ENCODE measurements around the gene ANKRD12. TPM values are rescaled to one million over a fixed set of nuclear protein-coding genes. Genes with fewer than 3 reads are reported as not detected.

The ANKRD12 gene
- total RNA-seq, 3 donors from 2014 or later: 47.7 to 66.9 (median 51.5) TPM

GRCh38 chr18:9172506-9173127, 36.0 kb downstream of the ANKRD12 start:
- H3K27me3 ChIP-seq: no peaks in the 10 kb centered on the region
- no peak overlapping the region for H3K27ac ChIP-seq
- TF ChIP-seq POLR2AphosphoS5 (IDR thresholded peaks at IDR 0.05) (no peak), CTCF (IDR thresholded peaks at IDR 0.05) (no peak), POLR2A (IDR thresholded peaks at IDR 0.05) (no peak)
- H3K9me3 ChIP-seq: no peaks in the 10 kb centered on the region
- intact Hi-C loops (cut with DNase I; ENCODE audit: low total_unique reads): no loop called here
- no peaks in the 10 kb centered on the region for H3K36me3 ChIP-seq
- no peak overlapping the region for H3K4me3 ChIP-seq
- no peak for DNase-seq (ENCODE audit: low spot score in 2 of 2)
- H3K4me1 ChIP-seq: peaks cover 0 to 2% of the 10 kb centered on the region in 2 donors

GRCh38 chr18:9173770-9174233, 37.2 kb downstream of the ANKRD12 start:
- Histone ChIP-seq H3K4me3 (no peak overlapping the region), H3K27ac (no peak overlapping the region), H3K36me3 (no peaks in the 10 kb centered on the region), H3K27me3 (no peaks in the 10 kb centered on the region), H3K9me3 (no peaks in the 10 kb centered on the region), H3K4me1 (peaks cover 0 to 2% of the 10 kb centered on the region in 2 donors)
- DNase-seq (ENCODE audit: low spot score in 2 of 2): no peak
- intact Hi-C loops (cut with DNase I; ENCODE audit: low total_unique reads): no loop called here
- TF ChIP-seq POLR2A (IDR thresholded peaks at IDR 0.05) (no peak), POLR2AphosphoS5 (IDR thresholded peaks at IDR 0.05) (no peak), CTCF (IDR thresholded peaks at IDR 0.05) (no peak)

DNA sequence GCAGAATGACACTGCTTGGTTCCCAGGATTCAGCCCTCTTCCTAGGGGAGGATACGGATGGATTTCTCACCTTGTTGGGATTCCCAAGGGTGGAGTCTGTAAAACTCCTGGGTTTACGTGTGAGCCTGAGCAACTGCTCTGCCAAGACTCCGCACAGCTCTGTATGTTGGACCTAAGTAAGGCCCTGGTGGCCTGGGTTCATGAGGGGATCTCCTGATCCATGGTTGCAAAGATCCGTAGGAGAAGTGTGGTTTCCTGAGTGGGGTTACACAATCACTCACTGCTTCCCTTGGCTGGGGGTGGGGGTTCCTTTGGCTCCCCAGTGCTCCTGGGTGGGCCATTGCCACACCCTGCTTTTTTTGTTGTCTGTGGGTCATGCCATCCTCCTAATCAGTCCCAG, 37.7 kb downstream of the ANKRD12 start:
- no peaks in the 10 kb centered on the region for H3K27me3 ChIP-seq
- H3K4me1 ChIP-seq: peaks cover 0 to 2% of the 10 kb centered on the region in 2 donors
- intact Hi-C loops (cut with DNase I; ENCODE audit: low total_unique reads): no loop called here
- TF ChIP-seq POLR2AphosphoS5 (IDR thresholded peaks at IDR 0.05) (no peak), CTCF (IDR thresholded peaks at IDR 0.05) (no peak), POLR2A (IDR thresholded peaks at IDR 0.05) (no peak)
- DNase-seq (ENCODE audit: low spot score in 2 of 2): no peak
- no peaks in the 10 kb centered on the region for H3K36me3 ChIP-seq
- no peak overlapping the region for H3K27ac ChIP-seq
- H3K9me3 ChIP-seq: no peaks in the 10 kb centered on the region
- no peak overlapping the region for H3K4me3 ChIP-seq

DNA sequence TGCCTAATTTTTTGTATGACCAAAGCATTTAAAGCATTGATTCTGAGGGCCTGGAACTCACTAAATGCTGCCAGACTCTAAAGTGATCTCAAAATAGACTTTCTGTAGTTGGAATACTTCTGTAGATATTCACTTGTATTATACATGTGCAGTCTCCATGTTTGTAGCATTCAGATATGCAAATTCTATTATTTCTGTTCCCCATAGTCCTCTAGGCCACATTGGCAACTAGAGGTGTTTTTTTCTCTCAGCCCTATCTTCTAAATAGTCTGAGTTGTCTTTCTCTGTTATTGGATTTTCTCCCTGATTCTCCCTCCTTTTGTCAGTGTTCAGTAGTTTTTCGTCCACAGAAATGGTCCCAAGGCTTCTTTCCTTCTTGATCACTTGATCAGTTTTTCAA, 38.5 kb downstream of the ANKRD12 start:
- no peak overlapping the region for H3K27ac ChIP-seq
- H3K36me3 ChIP-seq: no peaks in the 10 kb centered on the region
- no peaks in the 10 kb centered on the region for H3K27me3 ChIP-seq
- H3K4me3 ChIP-seq: no peak overlapping the region
- H3K9me3 ChIP-seq: no peaks in the 10 kb centered on the region
- intact Hi-C loops (cut with DNase I; ENCODE audit: low total_unique reads): no loop called here
- peaks cover 0 to 2% of the 10 kb centered on the region in 2 donors for H3K4me1 ChIP-seq
- no peak for DNase-seq (ENCODE audit: low spot score in 2 of 2)
- TF ChIP-seq CTCF (IDR thresholded peaks at IDR 0.05) (no peak), POLR2A (IDR thresholded peaks at IDR 0.05) (no peak), POLR2AphosphoS5 (IDR thresholded peaks at IDR 0.05) (no peak)

- no peak for DNase-seq (ENCODE audit: low spot score in 2 of 2)
- intact Hi-C loops (cut with DNase I; ENCODE audit: low total_unique reads): no loop called here
- TF ChIP-seq CTCF (IDR thresholded peaks at IDR 0.05): no peak
- no peak for TF ChIP-seq POLR2A (IDR thresholded peaks at IDR 0.05)
- no peak for TF ChIP-seq POLR2AphosphoS5 (IDR thresholded peaks at IDR 0.05)
- H3K4me3 ChIP-seq: no peak overlapping the region
- H3K27ac ChIP-seq: no peak overlapping the region
- H3K9me3 ChIP-seq: no peaks in the 10 kb centered on the region
- H3K27me3 ChIP-seq: no peaks in the 10 kb centered on the region
- no peaks in the 10 kb centered on the region for H3K36me3 ChIP-seq
- peaks cover 0 to 2% of the 10 kb centered on the region in 2 donors for H3K4me1 ChIP-seq
These were observed 40.5 kb downstream of the ANKRD12 start for GRCh38 chr18:9177031-9177430.

Data from breast epithelium (tissue), 4 donors.